ENCODE measurements around the gene CCDC188.
"Not testable (repeated sequence)": the region's sequence is repeated elsewhere in the genome, so short reads cannot be mapped to it uniquely, and the experiment has no call there.

Gene CCDC188

GRCh38 chr22:20165913-20166312 is 15.1 kb upstream of the CCDC188 start:
- H3K4me3 ChIP-seq (ENCODE audit: low read depth, low read length), result no peak overlapping the region
- no peak for DNase-seq
- H3K36me3 ChIP-seq, result no peaks in the 10 kb centered on the region
- H3K27ac ChIP-seq, result no peak overlapping the region
- H3K27me3 ChIP-seq (ENCODE audit: insufficient read depth, low read depth, severe bottlenecking), result no peaks in the 10 kb centered on the region
- H3K9me3 ChIP-seq (ENCODE audit: severe bottlenecking), result no peaks in the 10 kb centered on the region
- TF ChIP-seq, protein P1, sequence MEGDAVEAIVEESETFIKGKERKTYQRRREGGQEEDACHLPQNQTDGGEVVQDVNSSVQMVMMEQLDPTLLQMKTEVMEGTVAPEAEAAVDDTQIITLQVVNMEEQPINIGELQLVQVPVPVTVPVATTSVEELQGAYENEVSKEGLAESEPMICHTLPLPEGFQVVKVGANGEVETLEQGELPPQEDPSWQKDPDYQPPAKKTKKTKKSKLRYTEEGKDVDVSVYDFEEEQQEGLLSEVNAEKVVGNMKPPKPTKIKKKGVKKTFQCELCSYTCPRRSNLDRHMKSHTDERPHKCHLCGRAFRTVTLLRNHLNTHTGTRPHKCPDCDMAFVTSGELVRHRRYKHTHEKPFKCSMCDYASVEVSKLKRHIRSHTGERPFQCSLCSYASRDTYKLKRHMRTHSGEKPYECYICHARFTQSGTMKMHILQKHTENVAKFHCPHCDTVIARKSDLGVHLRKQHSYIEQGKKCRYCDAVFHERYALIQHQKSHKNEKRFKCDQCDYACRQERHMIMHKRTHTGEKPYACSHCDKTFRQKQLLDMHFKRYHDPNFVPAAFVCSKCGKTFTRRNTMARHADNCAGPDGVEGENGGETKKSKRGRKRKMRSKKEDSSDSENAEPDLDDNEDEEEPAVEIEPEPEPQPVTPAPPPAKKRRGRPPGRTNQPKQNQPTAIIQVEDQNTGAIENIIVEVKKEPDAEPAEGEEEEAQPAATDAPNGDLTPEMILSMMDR (IDR thresholded peaks at IDR 0.05; ENCODE audit: low read depth, low read length), result no peak

- Histone ChIP-seq H3K36me3 (no peaks in the 10 kb centered on the region), H3K4me3 (ENCODE audit: low read depth, low read length) (no peak overlapping the region), H3K27ac (no peak overlapping the region), H3K27me3 (ENCODE audit: insufficient read depth, low read depth, severe bottlenecking) (no peaks in the 10 kb centered on the region), H3K9me3 (ENCODE audit: severe bottlenecking) (no peaks in the 10 kb centered on the region)
- no peak for DNase-seq
- TF ChIP-seq, protein P1 (IDR thresholded peaks at IDR 0.05; ENCODE audit: low read depth, low read length), result no peak
Measured at GRCh38 chr22:20165421-20165820, 14.6 kb upstream of the CCDC188 start.

DNA sequence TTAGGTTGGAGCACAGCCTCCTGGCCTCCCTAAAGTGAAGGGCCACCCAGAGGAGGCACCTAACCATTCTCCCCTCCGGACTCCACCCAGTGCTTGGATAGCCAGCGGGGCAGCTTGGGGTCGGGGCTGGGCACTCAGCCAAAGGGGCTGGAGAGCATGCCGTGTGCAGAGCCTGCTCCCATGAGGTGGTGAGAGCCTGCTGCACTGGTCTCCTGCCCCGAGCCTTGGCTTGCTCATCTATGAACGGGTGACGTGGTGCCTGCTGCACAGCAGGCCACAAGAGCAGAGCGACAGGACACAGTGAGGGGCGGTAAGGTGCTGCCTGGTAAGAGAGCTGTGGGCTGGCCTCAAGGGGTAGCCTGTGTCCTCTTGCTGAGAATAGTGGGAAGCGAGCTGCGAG is 14.0 kb upstream of the CCDC188 start:
- Histone ChIP-seq H3K36me3 (no peaks in the 10 kb centered on the region), H3K4me3 (ENCODE audit: low read depth, low read length) (no peak overlapping the region), H3K27ac (no peak overlapping the region), H3K9me3 (ENCODE audit: severe bottlenecking) (no peaks in the 10 kb centered on the region), H3K27me3 (ENCODE audit: insufficient read depth, low read depth, severe bottlenecking) (no peaks in the 10 kb centered on the region)
- TF ChIP-seq, protein P1 (IDR thresholded peaks at IDR 0.05; ENCODE audit: low read depth, low read length), result no peak
- no peak for DNase-seq

DNA sequence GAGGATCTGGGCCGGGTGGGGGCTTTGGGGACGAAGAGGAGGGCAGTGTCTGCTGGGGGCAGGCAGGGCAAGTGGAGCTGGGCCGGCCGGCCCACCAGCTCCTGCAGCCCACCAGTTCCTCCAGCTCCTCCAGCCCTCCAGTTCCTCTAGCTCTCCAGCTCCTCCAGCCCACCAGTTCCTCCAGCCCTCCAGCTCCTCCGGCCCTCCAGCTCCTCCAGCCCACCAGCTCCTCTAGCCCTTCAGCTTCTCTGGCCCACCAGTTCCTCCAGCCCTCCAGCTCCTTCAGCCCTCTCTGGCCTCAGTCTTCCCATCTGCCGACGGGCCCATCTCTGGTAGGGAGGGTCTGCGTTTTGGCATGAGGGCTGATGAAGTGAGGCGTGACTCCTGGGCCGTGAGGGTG is 9.2 kb upstream of the CCDC188 start:
- H3K27ac ChIP-seq, result no peak overlapping the region
- no peaks in the 10 kb centered on the region for H3K27me3 ChIP-seq (ENCODE audit: insufficient read depth, low read depth, severe bottlenecking)
- no peaks in the 10 kb centered on the region for H3K9me3 ChIP-seq (ENCODE audit: severe bottlenecking)
- no peak for DNase-seq
- TF ChIP-seq, protein P1 (IDR thresholded peaks at IDR 0.05; ENCODE audit: low read depth, low read length), result no peak
- H3K36me3 ChIP-seq, result no peaks in the 10 kb centered on the region
- H3K4me3 ChIP-seq (ENCODE audit: low read depth, low read length), result no peak overlapping the region

GRCh38 chr22:20159531-20159930 is 8.7 kb upstream of the CCDC188 start:
- not testable (repeated sequence) for H3K27ac ChIP-seq; H3K4me3 ChIP-seq (ENCODE audit: low read depth, low read length); H3K27me3 ChIP-seq (ENCODE audit: insufficient read depth, low read depth, severe bottlenecking); H3K9me3 ChIP-seq (ENCODE audit: severe bottlenecking); DNase-seq; H3K36me3 ChIP-seq

- no peak overlapping the region for H3K27ac ChIP-seq
Measured at GRCh38 chr22:20159076-20159475, 8.2 kb upstream of the CCDC188 start.

More at GRCh38 chr22:20159076-20159475, 8.2 kb upstream of the CCDC188 start:
- TF ChIP-seq, protein P1 (IDR thresholded peaks at IDR 0.05; ENCODE audit: low read depth, low read length), result no peak
- no peak overlapping the region for H3K4me3 ChIP-seq (ENCODE audit: low read depth, low read length)
- H3K27me3 ChIP-seq (ENCODE audit: insufficient read depth, low read depth, severe bottlenecking), result no peaks in the 10 kb centered on the region
- H3K9me3 ChIP-seq (ENCODE audit: severe bottlenecking), result no peaks in the 10 kb centered on the region
- H3K36me3 ChIP-seq, result no peaks in the 10 kb centered on the region
- DNase-seq, result peak; percentile 84

Measured in WERI-Rb-1 (cell line).